GM12892 (cell line): ENCODE results near the gene OR2F1. TPM values are rescaled to one million over a fixed set of nuclear protein-coding genes. Genes with fewer than 3 reads are reported as not detected.

ENCODE experiments used
- DNase-seq: peaks from one replicate; pipeline ENCODE4 v3.0.0; 2011; ENCODE audit not compliant: insufficient read length
- FAIRE-seq: peaks from 2 replicates; lab custom pipeline; 2011; peaks lifted over from hg19 to GRCh38; lab: Jason Lieb, UNC
- POLR2A ChIP-seq: IDR thresholded peaks from 2 replicates; pipeline ENCODE4 v1.6.1; 2011; ENCODE audit warnings: low read depth, low read length, control low read depth
- POLR2AphosphoS5 ChIP-seq: IDR thresholded peaks from 2 replicates; pipeline ENCODE4 v1.6.1; 2011; ENCODE audit warnings: low read depth, low read length, control low read depth
- TAF1 ChIP-seq: IDR thresholded peaks from 2 replicates; pipeline ENCODE4 v1.6.1; 2011; ENCODE audit warnings: low read depth, mild to moderate bottlenecking, control low read depth, low read length, borderline replicate concordance
- polyA plus RNA-seq: library from polyadenylated mRNA; unstranded; fragments of >200 nt; gene quantifications from one replicate; pipeline ENCODE4 v1.2.1, GENCODE V29; 2012; ENCODE audit warnings: missing spikeins, inconsistent platforms; ENCODE audit not compliant: missing spikeins

OR2F1 gene
- polyA plus RNA-seq: not detected

GRCh38 chr7:143954544-143954943 lies at the start of gene OR2F1:
Gene OR2F1, plus strand, starts transcription at chr7:143954844. Its CDS starts 5,127 bp downstream, at chr7:143959971.
- no peak for TF ChIP-seq POLR2AphosphoS5
- TF ChIP-seq POLR2A: no peak
- no peak for TF ChIP-seq TAF1
- DNase-seq: no peak

GRCh38 chr7:143905509-143905908 lies 49.1 kb upstream of the OR2F1 start:
- TF ChIP-seq POLR2A: no peak
- TF ChIP-seq TAF1: no peak
- no peak for TF ChIP-seq POLR2AphosphoS5
- no peak for FAIRE-seq
- DNase-seq: no peak

More at GRCh38 chr7:143954544-143954943, at the start of gene OR2F1:
- FAIRE-seq: no peak

- TF ChIP-seq POLR2AphosphoS5 (no peak), TAF1 (no peak), POLR2A (no peak)
- FAIRE-seq (no peak), DNase-seq (no peak)
Observed at GRCh38 chr7:143906151-143906550, 48.5 kb upstream of the OR2F1 start.

GRCh38 chr7:143906895-143907294 lies 47.7 kb upstream of the OR2F1 start:
- DNase-seq (no peak), FAIRE-seq (no peak)
- TF ChIP-seq POLR2A (no peak), POLR2AphosphoS5 (no peak), TAF1 (no peak)

- FAIRE-seq: no peak
- TF ChIP-seq TAF1: no peak
- TF ChIP-seq POLR2A: no peak
- TF ChIP-seq POLR2AphosphoS5: no peak
Observed at GRCh38 chr7:143908120-143908519, 46.5 kb upstream of the OR2F1 start.

GRCh38 chr7:143909863-143910262 lies 44.8 kb upstream of the OR2F1 start:
- DNase-seq (no peak), FAIRE-seq (no peak)
- TF ChIP-seq TAF1 (no peak), POLR2A (no peak), POLR2AphosphoS5 (no peak)

More at GRCh38 chr7:143908120-143908519, 46.5 kb upstream of the OR2F1 start:
- DNase-seq: no peak

GRCh38 chr7:143910473-143911248 lies 44.0 kb upstream of the OR2F1 start:
- DNase-seq (no peak), FAIRE-seq (no peak)
- no peak for TF ChIP-seq POLR2A
- TF ChIP-seq TAF1: no peak
- TF ChIP-seq POLR2AphosphoS5: no peak

- no peak for FAIRE-seq
- DNase-seq: no peak
- no peak for TF ChIP-seq POLR2A
- no peak for TF ChIP-seq POLR2AphosphoS5
- TF ChIP-seq TAF1: no peak
Observed at GRCh38 chr7:143913945-143914615, 40.6 kb upstream of the OR2F1 start.

- TF ChIP-seq POLR2A (no peak), TAF1 (no peak), POLR2AphosphoS5 (no peak)
- FAIRE-seq: no peak
Observed at GRCh38 chr7:143914938-143915652, 39.5 kb upstream of the OR2F1 start.

GRCh38 chr7:143924851-143925250 lies 29.8 kb upstream of the OR2F1 start:
- FAIRE-seq: no peak
- TF ChIP-seq TAF1: no peak
- no peak for TF ChIP-seq POLR2A
- no peak for TF ChIP-seq POLR2AphosphoS5
- DNase-seq: no peak

More at GRCh38 chr7:143914938-143915652, 39.5 kb upstream of the OR2F1 start:
- DNase-seq: no peak
